ENCODE results near the gene E2F7. TPM values are rescaled to one million over a fixed set of nuclear protein-coding genes. Genes with fewer than 3 reads are reported as not detected.

E2F7 gene
- total and polyA plus RNA-seq, 2 of the 8 experiments (the other 6 are each of a cell fraction or from before 2014, with no cell fraction given) = 8.8 to 18.5 TPM

DNA sequence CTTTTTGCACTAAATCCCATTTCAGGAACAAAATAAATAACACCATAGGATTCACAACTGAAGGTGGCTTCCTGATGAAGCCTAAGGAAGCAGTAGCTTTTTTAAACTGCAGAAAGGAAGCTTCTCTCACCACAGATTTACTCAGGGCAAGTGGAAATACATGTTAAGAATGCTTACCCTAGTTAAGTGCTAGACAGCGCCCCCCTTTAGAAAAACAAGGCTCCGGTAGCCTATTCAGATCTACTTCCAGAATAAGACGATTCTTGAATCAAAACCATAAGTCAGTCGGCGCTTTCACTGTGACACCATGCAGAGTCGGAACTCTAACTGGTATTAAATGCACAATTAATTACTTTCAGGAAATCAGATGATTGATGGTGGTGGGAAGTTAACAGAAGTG lies 41.9 kb downstream of the E2F7 start:
- Histone ChIP-seq H2BK12ac (ENCODE audit: low read depth, low read length) (no peak overlapping the region), H2AFZ (ENCODE audit: low read length) (no peak overlapping the region), H3K9me3 (ENCODE audit: insufficient read depth in 2 of 2, low read depth in 1 of 2, low read length in 1 of 2) (no peaks in the 10 kb centered on the region), H3K27me3 (replicated peaks in 1 of 4; ENCODE audit: control insufficient read depth in 3 of 4, extremely low read depth in 1 of 4, insufficient read depth in 3 of 4, low read length in 3 of 4) (no peaks in the 10 kb centered on the region), H3K79me1 (ENCODE audit: low read depth, low read length) (no peaks in the 10 kb centered on the region), H3K23ac (ENCODE audit: insufficient read length) (no peak overlapping the region), H4K8ac (ENCODE audit: extremely low read depth, insufficient read depth, low read length) (no peak overlapping the region), H3K4me2 (ENCODE audit: insufficient read depth in 1 of 2, low read depth in 2 of 2, low read length in 2 of 2) (no peak overlapping the region), H2AK5ac (ENCODE audit: low read depth, low read length) (no peak overlapping the region), H2BK20ac (ENCODE audit: low read length) (no peak overlapping the region), H2BK5ac (ENCODE audit: low read depth, low read length) (no peak overlapping the region), H3K27ac (ENCODE audit: low read depth, low read length) (no peak overlapping the region), H2BK120ac (replicated peaks; ENCODE audit: low read depth, low read length) (no peak overlapping the region), H2BK15ac (ENCODE audit: low read length) (no peak overlapping the region), H3K36me3 (ENCODE audit: control insufficient read depth in 2 of 4, insufficient read depth in 4 of 4, low read length in 3 of 4) (peaks cover 18 to 73% (median 47%) of the 10 kb centered on the region in 4 experiments), H3K18ac (ENCODE audit: extremely low read depth, low read length) (no peak overlapping the region), H4K5ac (ENCODE audit: insufficient read length, low read depth, low read length) (no peak overlapping the region), H4K91ac (replicated peaks; ENCODE audit: insufficient read length, low read length) (no peak overlapping the region), H3K4ac (replicated peaks; ENCODE audit: insufficient read length, low read depth, low read length) (no peak overlapping the region), H3K56ac (replicated peaks; ENCODE audit: insufficient read length, low read depth, low read length) (no peak overlapping the region), H3K9ac (replicated peaks in 1 of 4; ENCODE audit: extremely low read depth in 1 of 4, low read depth in 3 of 4, low read length in 3 of 4) (no peak overlapping the region), H4K20me1 (replicated peaks in 1 of 2; ENCODE audit: control insufficient read depth in 1 of 2, insufficient read depth in 2 of 2, low read length in 2 of 2) (peaks cover 0 to 3% of the 10 kb centered on the region in 2 experiments), H3K4me3 (ENCODE audit: extremely low read depth in 1 of 4, insufficient read depth in 2 of 4, low read depth in 3 of 4, low read length in 4 of 4) (no peak overlapping the region), H3K79me2 (ENCODE audit: control insufficient read depth in 1 of 2, insufficient read depth in 2 of 2, low read length in 2 of 2) (no peaks in the 10 kb centered on the region), H3K23me2 (ENCODE audit: low read depth, low read length) (no peaks in the 10 kb centered on the region), H3K4me1 (replicated peaks in 1 of 4; ENCODE audit: control insufficient read depth in 3 of 4, insufficient read depth in 4 of 4, low read length in 3 of 4) (no peaks in the 10 kb centered on the region), H3K14ac (ENCODE audit: insufficient read length) (no peak overlapping the region)
- CTCF ChIA-PET (ENCODE audit: partially characterized antibody) = interaction anchor here (0.9 kb wide), 1 partner anchor 12 kb away, joined by 3 read pairs; no protein-coding TSS in a partner anchor
- no peak for TF ChIP-seq SIX5 (IDR thresholded peaks at IDR 0.05; ENCODE audit: low read depth, low read length)
- no peak for TF ChIP-seq NANOG (IDR thresholded peaks at IDR 0.05; ENCODE audit: insufficient read depth, low read depth, low read length, poor library complexity, severe bottlenecking)
- TF ChIP-seq, protein P1, sequence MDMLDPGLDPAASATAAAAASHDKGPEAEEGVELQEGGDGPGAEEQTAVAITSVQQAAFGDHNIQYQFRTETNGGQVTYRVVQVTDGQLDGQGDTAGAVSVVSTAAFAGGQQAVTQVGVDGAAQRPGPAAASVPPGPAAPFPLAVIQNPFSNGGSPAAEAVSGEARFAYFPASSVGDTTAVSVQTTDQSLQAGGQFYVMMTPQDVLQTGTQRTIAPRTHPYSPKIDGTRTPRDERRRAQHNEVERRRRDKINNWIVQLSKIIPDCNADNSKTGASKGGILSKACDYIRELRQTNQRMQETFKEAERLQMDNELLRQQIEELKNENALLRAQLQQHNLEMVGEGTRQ (IDR thresholded peaks at IDR 0.05; ENCODE audit: low read length) = no peak
- POLR2A ChIA-PET (ENCODE audit: partially characterized antibody) = interaction anchor here (0.9 kb wide), 1 partner anchor 19 kb away, joined by 3 read pairs; no protein-coding TSS in a partner anchor
- DNase-seq (ENCODE audit: low read depth in 1 of 2, low spot score in 2 of 2) = no peak
- no peak for FAIRE-seq
- 90% methylated on average over 6 of the region's 6 CpGs; no CpG with 5 or more reads in 1 of the 2 experiments for WGBS, 2 experiments (ENCODE audit: extremely low coverage in 1 of 2, insufficient coverage in 1 of 2, insufficient read length in 1 of 2, insufficient replicate concordance in 2 of 2, low coverage in 1 of 2, low lambda C conversion rate in 2 of 2, missing lambda C conversion rate in 1 of 2)

Measured in H1 (cell line).